ENCODE data around the gene FADD. TPM values are rescaled to one million over a fixed set of nuclear protein-coding genes. Genes with fewer than 3 reads are reported as not detected.
A peak's percentile ranks its signal among the peaks of the same experiment; 100 is the strongest.

The FADD gene
- total RNA-seq, 1 donor from 2014 or later: 18.9 TPM

DNA sequence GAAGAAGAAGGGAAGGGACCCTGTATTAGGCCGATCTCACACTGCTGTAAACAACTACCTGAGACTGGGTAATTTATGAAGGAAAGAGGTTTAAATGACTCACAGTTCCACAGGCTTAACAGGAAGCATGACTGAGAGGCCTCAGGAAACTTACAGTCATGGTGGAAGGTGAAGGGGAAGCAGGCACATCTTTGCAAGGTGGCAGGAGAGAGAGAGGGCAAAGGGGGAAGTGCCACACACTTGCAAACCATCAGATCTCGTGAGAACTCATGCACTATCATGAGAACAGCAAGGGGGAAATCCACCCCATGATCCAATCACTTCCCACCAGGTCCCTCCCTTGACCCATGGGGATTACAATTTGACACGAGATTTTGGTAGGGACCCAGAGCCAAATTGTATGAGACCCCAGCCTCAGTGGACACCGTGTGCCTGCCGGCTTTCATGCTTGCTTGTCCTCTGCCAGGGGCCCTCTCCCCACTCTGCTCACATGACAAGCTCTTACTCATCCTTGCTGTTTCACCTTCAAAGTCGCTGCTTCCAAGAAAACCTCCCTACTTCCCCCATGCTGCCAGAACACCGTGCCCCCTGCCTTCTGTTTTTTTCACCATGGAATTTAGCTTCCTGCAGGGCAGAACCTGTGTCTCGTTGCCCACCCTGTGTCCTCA lies 44.1 kb downstream of the FADD start:
- Histone ChIP-seq H3K9ac (no peak overlapping the region), H2AFZ (replicated peaks) (no peak overlapping the region), H3F3A (ENCODE audit: low read depth) (no peaks in the 10 kb centered on the region), H3K27me3 (no peaks in the 10 kb centered on the region), H3K4me1 (peaks cover 6% of the 10 kb centered on the region), H3K4me2 (no peak overlapping the region), H4K20me1 (ENCODE audit: low read depth) (no peaks in the 10 kb centered on the region), H3K36me3 (no peaks in the 10 kb centered on the region), H3K4me3 (no peak overlapping the region), H3K9me3 (ENCODE audit: low read depth) (no peaks in the 10 kb centered on the region), H3K27ac (no peak overlapping the region), H3K79me2 (ENCODE audit: low read depth) (no peaks in the 10 kb centered on the region)
- peaks cover 14% of the 10 kb centered on the region for H3K27me3 Mint-ChIP-seq (ENCODE audit: insufficient read depth, low read depth)
- no peak for DNase-seq (ENCODE audit: low spot score)
- no peaks in the 10 kb centered on the region for H3K9me3 Mint-ChIP-seq
- TF ChIP-seq EZH2phosphoT487 (IDR thresholded peaks at IDR 0.05) (no peak), EZH2 (IDR thresholded peaks at IDR 0.05) (no peak)
- TF ChIP-seq, protein P1, sequence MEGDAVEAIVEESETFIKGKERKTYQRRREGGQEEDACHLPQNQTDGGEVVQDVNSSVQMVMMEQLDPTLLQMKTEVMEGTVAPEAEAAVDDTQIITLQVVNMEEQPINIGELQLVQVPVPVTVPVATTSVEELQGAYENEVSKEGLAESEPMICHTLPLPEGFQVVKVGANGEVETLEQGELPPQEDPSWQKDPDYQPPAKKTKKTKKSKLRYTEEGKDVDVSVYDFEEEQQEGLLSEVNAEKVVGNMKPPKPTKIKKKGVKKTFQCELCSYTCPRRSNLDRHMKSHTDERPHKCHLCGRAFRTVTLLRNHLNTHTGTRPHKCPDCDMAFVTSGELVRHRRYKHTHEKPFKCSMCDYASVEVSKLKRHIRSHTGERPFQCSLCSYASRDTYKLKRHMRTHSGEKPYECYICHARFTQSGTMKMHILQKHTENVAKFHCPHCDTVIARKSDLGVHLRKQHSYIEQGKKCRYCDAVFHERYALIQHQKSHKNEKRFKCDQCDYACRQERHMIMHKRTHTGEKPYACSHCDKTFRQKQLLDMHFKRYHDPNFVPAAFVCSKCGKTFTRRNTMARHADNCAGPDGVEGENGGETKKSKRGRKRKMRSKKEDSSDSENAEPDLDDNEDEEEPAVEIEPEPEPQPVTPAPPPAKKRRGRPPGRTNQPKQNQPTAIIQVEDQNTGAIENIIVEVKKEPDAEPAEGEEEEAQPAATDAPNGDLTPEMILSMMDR (IDR thresholded peaks at IDR 0.05): no peak
- no peak overlapping the region for H3K27ac Mint-ChIP-seq
- H3K4me3 Mint-ChIP-seq: peak overlapping the region; percentile 38
- peaks cover 7% of the 10 kb centered on the region for H3K4me1 Mint-ChIP-seq
- H3K36me3 Mint-ChIP-seq: no peaks in the 10 kb centered on the region

DNA sequence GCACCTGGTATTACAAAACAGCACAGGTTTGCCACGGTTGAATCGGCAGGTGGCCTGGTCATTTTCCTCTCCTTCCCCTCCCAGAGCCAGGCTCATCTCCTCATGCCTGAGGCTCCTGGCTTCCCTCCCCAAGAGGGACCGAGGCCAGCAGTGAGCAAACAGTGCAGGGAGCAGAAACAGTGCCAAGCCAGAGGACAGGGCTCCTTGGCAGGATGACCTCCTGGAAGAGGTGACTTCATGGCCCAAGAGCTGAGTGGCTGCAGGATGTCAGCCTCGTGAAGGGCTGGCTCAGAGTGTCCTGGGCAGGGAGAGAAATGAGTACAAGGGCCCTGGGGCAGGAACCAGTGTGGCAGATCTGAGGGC lies 44.6 kb downstream of the FADD start:
- no peak overlapping the region for H3K4me3 Mint-ChIP-seq
- no peak overlapping the region for H3K4me2 ChIP-seq
- H2AFZ ChIP-seq (replicated peaks): no peak overlapping the region

DNA sequence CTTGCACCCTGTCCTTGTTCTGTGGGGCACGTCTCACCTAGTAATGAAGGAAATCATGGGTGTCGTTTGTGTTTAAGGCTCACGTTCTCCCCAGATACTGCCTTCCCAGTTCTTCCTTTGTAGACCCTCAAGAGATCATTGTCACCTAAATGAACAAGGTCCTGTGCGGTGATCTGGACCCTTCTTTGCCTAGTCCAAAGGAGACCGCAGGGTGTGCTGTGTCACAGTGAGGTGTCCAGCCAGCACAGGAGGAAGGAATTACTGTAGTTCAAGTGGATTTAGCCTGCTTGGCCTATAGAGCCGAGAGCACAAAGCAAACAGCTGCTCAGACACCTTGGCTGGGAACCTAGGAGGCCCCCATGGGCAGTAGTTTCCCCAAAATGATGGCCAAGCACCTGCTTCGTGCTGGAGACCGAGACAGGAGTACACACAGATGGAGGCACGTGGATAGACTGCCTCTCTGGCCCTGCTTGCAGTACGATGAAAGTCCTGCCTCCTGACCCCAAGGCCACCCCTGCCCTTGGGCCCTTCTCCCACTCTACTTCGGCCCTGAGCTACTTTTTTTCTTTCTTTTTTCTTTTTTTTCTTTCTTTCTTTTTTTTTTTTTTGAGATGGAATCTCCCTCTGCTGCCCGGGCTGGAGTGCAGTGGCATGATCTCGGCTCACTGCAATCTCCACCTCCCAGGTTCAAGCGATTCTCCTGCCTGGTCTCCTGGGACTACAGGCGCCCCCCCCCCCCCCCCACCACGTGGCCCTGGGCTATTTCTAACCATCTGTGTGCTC lies 48.0 kb downstream of the FADD start:
- Histone ChIP-seq H4K20me1 (ENCODE audit: low read depth) (no peaks in the 10 kb centered on the region), H3K36me3 (no peaks in the 10 kb centered on the region), H3K4me3 (no peak overlapping the region), H2AFZ (replicated peaks) (no peak overlapping the region), H3K27me3 (no peaks in the 10 kb centered on the region), H3K9me3 (ENCODE audit: low read depth) (no peaks in the 10 kb centered on the region), H3K9ac (no peak overlapping the region), H3K4me1 (peaks cover 6% of the 10 kb centered on the region), H3K27ac (no peak overlapping the region), H3K79me2 (ENCODE audit: low read depth) (no peaks in the 10 kb centered on the region), H3K4me2 (no peak overlapping the region), H3F3A (ENCODE audit: low read depth) (no peaks in the 10 kb centered on the region)
- TF ChIP-seq, protein P1 (IDR thresholded peaks at IDR 0.05): no peak
- no peak for TF ChIP-seq EZH2phosphoT487 (IDR thresholded peaks at IDR 0.05)
- TF ChIP-seq EZH2 (IDR thresholded peaks at IDR 0.05): no peak
- no peaks in the 10 kb centered on the region for H3K9me3 Mint-ChIP-seq
- peaks cover 4% of the 10 kb centered on the region for H3K4me1 Mint-ChIP-seq
- no peaks in the 10 kb centered on the region for H3K36me3 Mint-ChIP-seq
- no peak overlapping the region for H3K4me3 Mint-ChIP-seq
- no peak overlapping the region for H3K27ac Mint-ChIP-seq
- no peak for DNase-seq (ENCODE audit: low spot score)
- peaks cover 17% of the 10 kb centered on the region for H3K27me3 Mint-ChIP-seq (ENCODE audit: insufficient read depth, low read depth)

More for the DNA sequence above, 44.6 kb downstream of the FADD start:
- Histone ChIP-seq H4K20me1 (ENCODE audit: low read depth) (no peaks in the 10 kb centered on the region), H3K9ac (no peak overlapping the region), H3K36me3 (no peaks in the 10 kb centered on the region), H3K27ac (no peak overlapping the region), H3F3A (ENCODE audit: low read depth) (no peaks in the 10 kb centered on the region), H3K4me3 (no peak overlapping the region), H3K9me3 (ENCODE audit: low read depth) (no peaks in the 10 kb centered on the region), H3K27me3 (no peaks in the 10 kb centered on the region), H3K79me2 (ENCODE audit: low read depth) (no peaks in the 10 kb centered on the region), H3K4me1 (peaks cover 6% of the 10 kb centered on the region)
- H3K36me3 Mint-ChIP-seq: no peaks in the 10 kb centered on the region
- DNase-seq (ENCODE audit: low spot score): no peak
- no peak overlapping the region for H3K27ac Mint-ChIP-seq
- peaks cover 14% of the 10 kb centered on the region for H3K27me3 Mint-ChIP-seq (ENCODE audit: insufficient read depth, low read depth)
- H3K9me3 Mint-ChIP-seq: no peaks in the 10 kb centered on the region
- TF ChIP-seq EZH2phosphoT487 (IDR thresholded peaks at IDR 0.05): no peak
- TF ChIP-seq, protein P1 (IDR thresholded peaks at IDR 0.05): no peak
- TF ChIP-seq EZH2 (IDR thresholded peaks at IDR 0.05): no peak
- H3K4me1 Mint-ChIP-seq: peaks cover 7% of the 10 kb centered on the region
